Astrocyte of the cerebellum (primary cell): Measurements from ENCODE around the gene CTTNBP2.

Experiments used
- DNase-seq: peaks from one replicate; pipeline ENCODE4 v3.0.0-alpha.2; 2011; ENCODE audit warnings: low read depth
- H3K4me3 ChIP-seq: 2 replicates; pipeline ENCODE4 v1.5.1; 2011; ENCODE audit warnings: mild to moderate bottlenecking, low read depth, low read length, moderate library complexity
- in situ Hi-C: cut with HindIII; loops from 2 replicates; pipeline ENCODE4 v1.10.0; 2017; ENCODE audit warnings: low sequenced_read_pairs
- TF ChIP-seq, protein P1 (sequence below): IDR thresholded peaks from 2 replicates; pipeline ENCODE4 v1.5.1; 2012; ENCODE audit warnings: low read length, low read depth, moderate library complexity, mild to moderate bottlenecking; ENCODE audit errors: missing control alignments

Gene CTTNBP2

GRCh38 chr7:117901089-117901797 lies 28.0 kb upstream of the CTTNBP2 start:
- H3K4me3 ChIP-seq: no peak overlapping the region
- TF ChIP-seq, protein P1, sequence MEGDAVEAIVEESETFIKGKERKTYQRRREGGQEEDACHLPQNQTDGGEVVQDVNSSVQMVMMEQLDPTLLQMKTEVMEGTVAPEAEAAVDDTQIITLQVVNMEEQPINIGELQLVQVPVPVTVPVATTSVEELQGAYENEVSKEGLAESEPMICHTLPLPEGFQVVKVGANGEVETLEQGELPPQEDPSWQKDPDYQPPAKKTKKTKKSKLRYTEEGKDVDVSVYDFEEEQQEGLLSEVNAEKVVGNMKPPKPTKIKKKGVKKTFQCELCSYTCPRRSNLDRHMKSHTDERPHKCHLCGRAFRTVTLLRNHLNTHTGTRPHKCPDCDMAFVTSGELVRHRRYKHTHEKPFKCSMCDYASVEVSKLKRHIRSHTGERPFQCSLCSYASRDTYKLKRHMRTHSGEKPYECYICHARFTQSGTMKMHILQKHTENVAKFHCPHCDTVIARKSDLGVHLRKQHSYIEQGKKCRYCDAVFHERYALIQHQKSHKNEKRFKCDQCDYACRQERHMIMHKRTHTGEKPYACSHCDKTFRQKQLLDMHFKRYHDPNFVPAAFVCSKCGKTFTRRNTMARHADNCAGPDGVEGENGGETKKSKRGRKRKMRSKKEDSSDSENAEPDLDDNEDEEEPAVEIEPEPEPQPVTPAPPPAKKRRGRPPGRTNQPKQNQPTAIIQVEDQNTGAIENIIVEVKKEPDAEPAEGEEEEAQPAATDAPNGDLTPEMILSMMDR: no peak
- no peak for DNase-seq
- in situ Hi-C loops: no loop called here

DNA sequence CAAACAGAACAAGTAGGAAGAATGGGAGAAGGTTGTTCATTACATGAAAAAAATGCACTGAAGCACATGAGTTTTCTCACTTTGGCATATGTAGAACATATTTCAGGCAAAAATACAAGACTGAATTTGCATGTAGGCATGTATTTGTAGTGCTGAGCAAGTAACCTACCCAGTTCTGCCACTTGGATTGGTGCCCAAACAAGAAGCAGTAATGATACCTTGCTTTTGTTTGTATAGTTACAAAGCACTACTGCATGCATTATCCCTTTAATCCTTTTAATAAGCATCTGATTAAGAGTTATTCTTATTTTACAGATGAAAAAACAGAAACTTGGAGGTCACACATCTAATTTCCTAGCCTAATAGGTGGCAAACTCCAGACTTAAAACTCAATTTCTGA lies 23.1 kb upstream of the CTTNBP2 start:
- in situ Hi-C loops: no loop called here
- no peak for DNase-seq
- no peak overlapping the region for H3K4me3 ChIP-seq
- TF ChIP-seq, protein P1: no peak

DNA sequence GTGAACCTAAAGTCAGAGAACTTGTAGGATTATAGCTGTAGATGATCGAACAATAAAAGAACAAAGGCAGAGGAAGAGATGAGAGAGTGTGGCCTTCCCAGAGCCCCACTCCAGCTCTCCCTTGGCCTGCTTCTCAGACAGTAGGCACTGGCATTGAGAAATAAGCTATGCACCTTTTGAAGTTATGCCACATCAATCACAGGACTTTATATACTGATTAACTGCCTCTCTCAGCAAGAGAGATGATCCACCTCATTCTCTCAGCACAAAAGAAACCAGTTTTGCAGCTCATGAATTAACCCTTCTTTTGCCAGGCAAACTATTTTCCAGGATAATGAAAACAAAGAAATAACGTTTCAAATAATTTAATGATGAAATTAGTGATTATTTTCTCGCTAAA lies 22.0 kb upstream of the CTTNBP2 start:
- TF ChIP-seq, protein P1: no peak
- no peak for DNase-seq
- no peak overlapping the region for H3K4me3 ChIP-seq
- in situ Hi-C loops: no loop called here

DNA sequence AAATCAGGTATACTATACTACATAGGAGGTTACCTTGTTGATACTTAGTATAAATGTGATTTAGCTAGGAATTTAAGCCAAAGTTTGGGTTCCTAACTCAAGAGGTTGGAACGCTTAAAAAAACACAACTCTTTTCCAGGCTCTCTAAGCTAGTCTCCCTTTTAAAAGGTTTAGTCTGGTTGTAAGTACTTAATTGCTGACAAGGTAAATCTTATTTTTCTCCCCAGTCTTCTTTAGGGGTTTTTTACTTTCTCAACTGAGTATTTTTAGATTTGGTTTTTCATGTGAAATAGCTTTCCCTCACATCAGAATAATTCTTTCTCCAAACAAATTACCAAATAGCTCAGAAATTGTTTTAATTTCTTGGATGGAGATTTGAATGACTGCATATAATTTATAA lies 20.8 kb upstream of the CTTNBP2 start:
- no peak for DNase-seq
- no peak overlapping the region for H3K4me3 ChIP-seq
- TF ChIP-seq, protein P1: no peak
- in situ Hi-C loops: no loop called here

GRCh38 chr7:117892821-117893220 lies 19.6 kb upstream of the CTTNBP2 start:
- no peak overlapping the region for H3K4me3 ChIP-seq
- in situ Hi-C loops: no loop called here
- TF ChIP-seq, protein P1: no peak
- no peak for DNase-seq

DNA sequence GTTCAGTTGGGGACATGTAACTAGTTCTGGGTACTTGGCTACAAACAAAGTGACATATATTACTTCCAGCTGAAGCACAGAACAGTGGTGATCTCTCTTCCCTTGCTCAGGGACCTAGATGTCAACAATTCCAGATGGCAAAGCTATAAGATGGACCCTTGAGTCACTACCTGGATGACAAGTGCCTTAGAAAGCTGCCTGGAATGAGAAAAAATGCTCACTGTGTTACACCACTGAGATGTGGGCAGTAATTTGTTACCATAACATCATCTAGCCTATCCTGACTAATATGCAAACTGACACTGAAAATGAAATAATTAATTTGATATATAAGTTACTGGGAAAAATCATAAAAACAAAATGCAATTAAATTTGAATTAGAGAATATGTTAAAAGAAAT lies 16.4 kb upstream of the CTTNBP2 start:
- in situ Hi-C loops: no loop called here
- no peak overlapping the region for H3K4me3 ChIP-seq
- no peak for DNase-seq
- TF ChIP-seq, protein P1: no peak
